ENCODE data around the gene DGKI. TPM values are rescaled to one million over a fixed set of nuclear protein-coding genes. Genes with fewer than 3 reads are reported as not detected.

Gene DGKI
- total RNA-seq, 1 experiment from 2014 or later, result 0.15 TPM

DNA sequence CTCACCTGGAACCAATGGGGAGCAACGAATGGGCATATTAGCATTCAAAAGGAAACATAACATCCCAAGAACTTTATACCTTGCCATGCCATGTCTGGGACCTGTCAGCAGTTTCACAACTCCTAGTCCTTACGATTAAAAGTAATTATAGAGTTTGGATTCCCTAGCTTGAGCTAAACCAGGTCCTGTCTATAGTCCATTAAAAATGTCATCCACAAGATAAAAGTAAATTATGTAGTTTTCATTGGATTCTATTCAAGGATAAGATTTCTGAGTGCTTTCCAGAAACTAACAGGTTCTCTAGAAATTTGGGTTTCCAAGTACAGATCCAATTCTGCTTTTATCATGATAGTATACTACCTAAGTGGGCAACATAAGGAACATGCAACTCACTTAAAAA, 339.7 kb downstream of the DGKI start:
- Histone ChIP-seq H3K9ac (ENCODE audit: low read length) (no peak overlapping the region), H3K27ac (ENCODE audit: low read depth, low read length) (no peak overlapping the region), H3K9me3 (ENCODE audit: control insufficient read depth in 1 of 2, insufficient read depth in 1 of 2, low read depth in 1 of 2, low read length in 2 of 2) (no peaks in the 10 kb centered on the region), H3K27me3 (ENCODE audit: insufficient read depth, low read length) (no peaks in the 10 kb centered on the region), H3K4me1 (ENCODE audit: control insufficient read depth in 1 of 2, insufficient read depth in 2 of 2, low read length in 2 of 2) (no peaks in the 10 kb centered on the region), H4K20me1 (ENCODE audit: insufficient read depth) (no peaks in the 10 kb centered on the region), H3K36me3 (ENCODE audit: control insufficient read depth in 1 of 2, insufficient read depth in 2 of 2, low read length in 2 of 2) (no peaks in the 10 kb centered on the region), H3K79me2 (ENCODE audit: insufficient read depth, low read length) (no peaks in the 10 kb centered on the region), H3K4me3 (replicated peaks in 1 of 2; ENCODE audit: low read depth in 1 of 2, low read length in 2 of 2) (no peak overlapping the region), H2AFZ (ENCODE audit: low read depth, low read length, poor library complexity, severe bottlenecking) (no peak overlapping the region), H3K4me2 (ENCODE audit: low read length) (no peak overlapping the region), H3K9me2 (ENCODE audit: insufficient read depth) (no peaks in the 10 kb centered on the region)
- no peak for TF ChIP-seq TCF7L2 (IDR thresholded peaks at IDR 0.05; ENCODE audit: borderline replicate concordance, extremely low read depth, insufficient read depth, insufficient read length)
- TF ChIP-seq CEBPB (IDR thresholded peaks at IDR 0.05; ENCODE audit: low read depth), result no peak
- no peak for TF ChIP-seq ZBTB33 (IDR thresholded peaks at IDR 0.05; ENCODE audit: extremely low read depth, insufficient replicate concordance, low read length)
- TF ChIP-seq POLR2AphosphoS5 (IDR thresholded peaks at IDR 0.05; ENCODE audit: low read depth, low read length), result no peak
- TF ChIP-seq FOSL1 (IDR thresholded peaks at IDR 0.05; ENCODE audit: low read depth), result no peak
- no peak for TF ChIP-seq EZH2phosphoT487 (IDR thresholded peaks at IDR 0.05; ENCODE audit: borderline replicate concordance)
- no peak for TF ChIP-seq ATF3 (IDR thresholded peaks at IDR 0.05)
- TF ChIP-seq SIN3A (IDR thresholded peaks at IDR 0.05; ENCODE audit: low read depth), result no peak
- no peak for TF ChIP-seq ELF1 (IDR thresholded peaks at IDR 0.05; ENCODE audit: borderline replicate concordance, low read depth)
- no peak for TF ChIP-seq JUND (IDR thresholded peaks at IDR 0.05)
- TF ChIP-seq CTCF (IDR thresholded peaks at IDR 0.05 in 2 of 3, conservative IDR thresholded peaks at IDR 0.05 in 1 of 3; ENCODE audit: borderline replicate concordance in 1 of 3, insufficient read depth in 1 of 3, low read depth in 2 of 3, low read length in 2 of 3), result no peak
- BruUV-seq (replicated peaks), result no TSS peak
- intact Hi-C loops (cut with micrococcal nuclease), result no loop called here
- no peak for ATAC-seq
- no peak for DNase-seq (ENCODE audit: low read depth, low spot score)
- ChIA-PET RAD21 (ENCODE audit: low non-redundant PET in 1 of 2, low total read pairs in 2 of 2, uncharacterized antibody in 2 of 2, unreplicated experiment in 2 of 2) (no interaction called here), CTCF (no interaction called here), POLR2A (no interaction called here)

Data from HCT116 (cell line).